Hematopoietic multipotent progenitor cell treated with erythropoietin and hydrocortisone succinate and interleukin-3 and kit ligand, for 6 days (in vitro differentiated cells): ENCODE measurements around the gene PRLR.

Experiments used
- DNase-seq: peaks from one replicate; pipeline ENCODE4 v3.0.0-alpha.2; 2015

Gene PRLR

GRCh38 chr5:35233121-35233520, 2.8 kb upstream of the PRLR start:
- DNase-seq = no peak

GRCh38 chr5:35232124-35232523, 1.8 kb upstream of the PRLR start:
- no peak for DNase-seq

GRCh38 chr5:35229076-35230037, 930 bp downstream of the PRLR start:
- DNase-seq = peak; percentile 1

GRCh38 chr5:35228310-35228709, 2.0 kb downstream of the PRLR start:
- no peak for DNase-seq

- DNase-seq = no peak
Measured at GRCh38 chr5:35227720-35228119, 2.6 kb downstream of the PRLR start.

- no peak for DNase-seq
Measured at GRCh38 chr5:35223787-35224395, 6.4 kb downstream of the PRLR start.

GRCh38 chr5:35220967-35221366, 9.3 kb downstream of the PRLR start:
- DNase-seq = no peak

GRCh38 chr5:35218981-35219380, 11.3 kb downstream of the PRLR start:
- no peak for DNase-seq

GRCh38 chr5:35214051-35214450, 16.2 kb downstream of the PRLR start:
- DNase-seq = no peak

GRCh38 chr5:35213608-35214007, 16.7 kb downstream of the PRLR start:
- DNase-seq = no peak

- DNase-seq = no peak
Measured at GRCh38 chr5:35212122-35212982, 17.9 kb downstream of the PRLR start.

- no peak for DNase-seq
Measured at GRCh38 chr5:35209862-35210261, 20.4 kb downstream of the PRLR start.

GRCh38 chr5:35205606-35206005, 24.7 kb downstream of the PRLR start:
- no peak for DNase-seq

- DNase-seq = no peak
Measured at GRCh38 chr5:35205186-35205585, 25.1 kb downstream of the PRLR start.

GRCh38 chr5:35203403-35203802, 26.9 kb downstream of the PRLR start:
- no peak for DNase-seq

- peak; percentile 58 for DNase-seq
Measured at GRCh38 chr5:35202319-35203111, 27.8 kb downstream of the PRLR start.

GRCh38 chr5:35201291-35201690, 29.0 kb downstream of the PRLR start:
- DNase-seq = no peak

GRCh38 chr5:35199886-35200285, 30.4 kb downstream of the PRLR start:
- no peak for DNase-seq

GRCh38 chr5:35198686-35199085, 31.6 kb downstream of the PRLR start:
- no peak for DNase-seq

- DNase-seq = no peak
Measured at GRCh38 chr5:35198075-35198474, 32.2 kb downstream of the PRLR start.

GRCh38 chr5:35197351-35197750, 32.9 kb downstream of the PRLR start:
- DNase-seq = no peak

GRCh38 chr5:35195472-35195852, 34.8 kb downstream of the PRLR start:
- DNase-seq = no peak
